ENCODE measurements around the gene ALOXE3.
A peak's percentile ranks its signal among the peaks of the same experiment; 100 is the strongest.

ALOXE3 gene

DNA sequence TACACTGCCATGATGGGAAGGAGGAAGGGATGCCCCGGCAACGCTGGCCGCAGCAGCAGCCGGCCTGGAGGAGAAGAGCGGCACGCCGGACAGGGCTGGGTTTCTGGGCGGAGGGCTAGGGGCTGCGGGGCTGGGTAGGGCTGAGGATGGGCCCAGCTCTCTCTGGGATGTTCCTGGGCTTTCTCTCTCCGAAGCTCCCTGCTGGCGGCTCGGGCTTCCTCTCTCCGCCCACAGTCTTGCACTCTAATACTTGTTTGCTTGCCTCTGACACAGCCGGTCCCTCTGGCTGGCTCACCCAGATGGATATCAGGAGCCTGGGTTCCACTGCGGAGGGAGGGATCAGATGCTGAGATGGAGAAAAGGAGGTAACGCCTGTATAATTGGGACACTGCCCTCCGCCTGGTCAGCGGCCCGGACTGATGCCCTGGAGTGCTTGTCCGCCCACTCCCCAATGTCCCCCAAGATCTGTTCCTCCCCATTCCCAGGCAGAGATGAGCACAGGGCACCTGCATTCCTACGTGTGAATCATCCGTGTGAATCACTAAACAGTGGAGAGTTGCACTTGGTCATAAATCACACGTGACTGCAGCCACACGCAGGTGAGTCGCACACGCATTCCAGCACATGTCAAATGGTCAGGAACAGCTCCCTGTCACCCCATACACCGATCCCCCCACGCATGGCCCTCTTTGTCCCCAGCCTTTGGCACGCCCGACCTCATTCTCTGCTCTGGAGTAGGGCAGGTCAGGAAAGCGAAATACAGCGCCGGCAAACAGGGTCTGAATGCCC, at the start of gene ALOXE3:
ALOXE3 (minus strand) TSS at position 535 of the 789 bp plus-strand sequence; CDS start at position 11, 524 bp downstream.
- DNase-seq (ENCODE audit: low read depth): no peak

DNA sequence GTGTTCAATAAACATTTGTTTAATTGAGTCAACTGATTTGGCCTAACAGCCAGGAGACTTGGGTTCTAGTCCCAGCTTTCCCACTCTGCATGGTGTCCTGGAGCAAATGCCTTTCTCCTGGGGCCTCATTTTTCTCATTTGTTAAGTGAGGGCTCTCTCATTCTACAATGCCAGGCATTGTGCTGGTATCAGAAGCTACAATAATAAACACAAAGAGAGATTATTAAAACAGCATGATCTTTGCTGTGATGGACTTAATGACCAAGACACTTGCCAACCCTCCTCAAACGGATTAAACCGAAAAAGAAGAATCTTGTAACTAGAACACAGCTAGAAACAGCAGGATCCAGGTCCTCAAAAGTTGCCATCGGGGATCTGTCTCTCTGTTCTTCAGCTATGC, 49.2 kb upstream of the ALOXE3 start:
- DNase-seq (ENCODE audit: low read depth): no peak

DNA sequence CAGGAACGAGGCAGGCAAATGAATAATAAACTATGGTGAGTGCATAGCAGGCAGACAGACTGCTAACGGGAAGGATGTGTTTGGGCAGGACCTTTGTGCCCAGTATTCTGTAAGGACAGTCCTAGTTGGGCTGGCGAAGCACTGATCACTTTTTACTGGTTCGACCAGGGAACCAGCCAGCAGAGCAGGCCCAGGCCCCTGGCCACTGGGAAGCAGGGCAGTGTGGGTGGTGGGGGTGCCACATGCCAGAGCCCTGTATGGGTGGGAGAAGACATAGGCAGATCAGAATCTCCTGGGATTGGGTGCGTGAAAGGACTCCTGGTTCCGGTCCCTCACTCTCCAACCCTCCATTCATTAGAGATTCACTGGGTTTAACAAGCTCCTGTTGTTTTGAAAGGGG, 48.4 kb upstream of the ALOXE3 start:
- DNase-seq (ENCODE audit: low read depth): no peak

DNA sequence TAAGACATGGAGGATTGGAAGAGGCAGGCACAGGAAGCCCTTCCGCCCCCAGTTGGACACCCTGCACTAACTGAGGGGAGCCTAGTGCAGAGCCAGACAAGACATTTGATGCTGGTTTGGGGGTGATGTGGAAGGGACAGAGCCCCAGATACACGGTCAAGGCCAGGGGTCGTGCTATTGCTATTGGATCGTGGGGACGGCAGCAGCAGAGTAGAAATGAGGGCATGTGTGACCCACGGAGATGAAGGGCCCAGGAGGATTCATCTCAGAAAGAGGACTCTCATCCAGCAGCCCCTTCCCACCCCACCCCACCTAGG, 46.5 kb upstream of the ALOXE3 start:
- no peak for DNase-seq (ENCODE audit: low read depth)

DNA sequence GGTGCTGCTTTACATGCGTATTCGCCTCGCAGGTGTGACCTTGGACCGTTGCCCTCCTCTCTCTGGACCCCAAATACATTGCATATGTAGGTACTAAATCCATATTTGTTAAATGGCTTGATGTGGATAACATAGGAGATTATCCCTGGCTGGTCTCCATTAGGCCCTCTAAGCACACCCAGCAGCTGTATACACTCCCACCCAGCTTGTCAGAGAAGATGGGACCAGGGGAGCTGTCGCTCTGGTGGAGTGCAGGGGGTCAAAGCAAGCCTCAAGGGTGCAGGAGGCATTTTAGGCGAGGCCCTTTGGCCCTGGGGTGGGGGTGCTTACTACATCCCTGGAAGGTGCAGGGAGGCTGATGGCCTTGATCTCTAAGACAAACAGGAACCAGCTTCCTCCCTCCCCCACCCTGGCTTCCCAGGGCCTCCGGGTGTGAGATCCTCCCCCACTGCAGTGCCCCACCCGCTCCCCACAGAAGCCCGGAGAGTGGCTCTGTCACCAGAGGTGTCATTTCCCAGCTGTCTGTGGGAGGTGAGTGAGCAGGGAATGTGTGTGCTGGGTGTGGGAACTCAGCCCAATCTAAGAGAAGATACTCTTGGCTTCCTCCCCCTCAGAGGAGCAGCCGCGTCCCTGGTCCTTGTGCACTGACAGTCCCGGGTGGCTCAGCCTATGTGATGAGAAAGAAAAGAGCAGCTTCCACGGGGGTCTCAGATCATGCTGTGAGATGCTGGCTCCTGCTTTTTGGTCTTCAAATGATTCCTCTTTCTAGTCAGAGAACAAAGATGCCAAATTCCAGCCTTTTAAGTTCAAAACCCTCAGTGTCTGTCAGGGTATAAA, 45.9 kb upstream of the ALOXE3 start:
- peak; percentile 52 for DNase-seq (ENCODE audit: low read depth)

DNA sequence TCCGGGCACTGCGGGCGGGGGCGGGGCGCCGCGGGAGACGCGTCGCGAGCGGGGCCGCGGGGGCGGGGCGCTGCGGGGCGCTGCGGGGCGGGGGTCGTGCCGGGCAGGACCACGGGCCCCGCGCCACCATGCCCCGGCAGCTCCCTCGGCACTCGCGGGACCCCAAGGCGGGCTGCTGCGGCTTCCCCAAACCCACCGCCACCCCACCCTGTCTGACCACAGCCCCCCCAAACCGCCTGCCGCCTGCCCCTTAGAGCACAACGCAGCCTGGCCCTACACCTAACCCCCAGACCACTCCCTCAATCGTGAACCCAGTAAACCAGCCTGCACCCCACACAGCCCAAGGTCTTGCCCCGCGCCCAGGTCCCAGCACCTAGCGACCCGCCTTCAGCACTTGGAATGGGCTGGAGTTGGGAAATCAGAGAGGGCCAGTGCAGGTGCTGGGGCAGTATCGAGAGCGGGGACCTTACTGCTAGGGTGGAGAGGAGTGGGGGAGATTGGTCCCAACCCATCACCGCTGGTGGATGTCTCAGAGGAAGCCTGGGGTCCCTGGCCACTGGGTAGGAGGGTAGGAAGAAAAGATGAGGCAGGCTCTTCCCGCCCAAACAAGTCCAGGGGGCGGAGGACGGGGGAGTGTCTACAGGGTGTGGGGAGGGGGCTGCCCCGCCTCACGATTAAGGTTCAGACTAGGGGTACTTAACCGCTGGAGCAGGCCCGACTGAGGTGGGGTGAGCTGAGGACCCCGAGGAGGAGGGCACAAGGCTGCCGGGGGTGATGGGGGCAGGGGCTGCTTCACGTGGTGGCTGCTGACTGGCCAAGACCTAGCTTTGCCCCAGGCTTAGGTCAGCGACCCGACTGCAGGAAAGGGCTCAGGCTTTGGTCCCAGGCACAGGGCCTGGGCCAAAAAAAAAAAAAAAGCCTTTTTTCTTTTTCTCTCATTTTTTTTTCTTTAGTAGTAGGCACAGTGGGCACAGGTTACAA, 45.0 kb upstream of the ALOXE3 start:
- no peak for DNase-seq (ENCODE audit: low read depth)

DNA sequence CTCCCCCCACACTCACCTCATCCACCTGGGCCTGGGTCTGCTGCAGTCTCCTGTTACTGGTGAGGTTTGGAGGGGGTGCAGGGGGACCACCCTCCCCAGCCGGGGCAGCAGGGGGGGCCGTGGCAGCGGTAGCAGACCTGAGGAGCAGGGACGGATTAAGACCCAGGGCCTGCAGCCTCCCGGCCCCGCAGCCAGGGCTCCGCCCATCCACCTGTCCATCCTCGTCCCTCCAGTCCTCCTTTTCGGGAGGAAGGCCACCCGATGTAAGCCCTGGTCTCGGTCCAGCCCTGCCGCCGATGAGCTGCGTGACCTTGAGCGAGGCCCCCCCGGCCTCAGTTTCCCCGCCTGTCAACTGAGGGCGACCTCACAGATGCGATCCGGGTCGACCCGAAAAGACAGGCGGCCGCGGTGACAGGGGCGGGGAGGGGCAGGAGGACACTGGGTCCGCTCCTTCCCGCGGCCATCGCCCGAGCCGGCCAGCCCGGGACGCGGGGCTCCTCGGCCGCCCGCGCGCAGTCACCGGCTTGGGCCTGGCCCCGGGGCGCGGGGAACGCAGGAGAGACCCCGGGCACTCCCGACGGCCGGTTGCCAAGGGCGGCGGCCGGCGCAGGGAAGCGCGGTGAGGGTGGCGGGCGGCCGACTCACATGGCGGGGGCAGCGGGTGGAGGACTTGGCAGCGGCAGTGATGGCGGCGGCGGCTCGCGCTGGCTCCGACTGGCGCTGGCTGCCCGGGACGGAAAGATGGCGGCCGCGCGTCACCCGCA, 44.1 kb upstream of the ALOXE3 start, which contains the start of gene VAMP2:
VAMP2 (minus strand) TSS at position 716 of the 764 bp plus-strand sequence; CDS start at position 647, 69 bp downstream.
- peak; percentile 75 for DNase-seq (ENCODE audit: low read depth)

DNA sequence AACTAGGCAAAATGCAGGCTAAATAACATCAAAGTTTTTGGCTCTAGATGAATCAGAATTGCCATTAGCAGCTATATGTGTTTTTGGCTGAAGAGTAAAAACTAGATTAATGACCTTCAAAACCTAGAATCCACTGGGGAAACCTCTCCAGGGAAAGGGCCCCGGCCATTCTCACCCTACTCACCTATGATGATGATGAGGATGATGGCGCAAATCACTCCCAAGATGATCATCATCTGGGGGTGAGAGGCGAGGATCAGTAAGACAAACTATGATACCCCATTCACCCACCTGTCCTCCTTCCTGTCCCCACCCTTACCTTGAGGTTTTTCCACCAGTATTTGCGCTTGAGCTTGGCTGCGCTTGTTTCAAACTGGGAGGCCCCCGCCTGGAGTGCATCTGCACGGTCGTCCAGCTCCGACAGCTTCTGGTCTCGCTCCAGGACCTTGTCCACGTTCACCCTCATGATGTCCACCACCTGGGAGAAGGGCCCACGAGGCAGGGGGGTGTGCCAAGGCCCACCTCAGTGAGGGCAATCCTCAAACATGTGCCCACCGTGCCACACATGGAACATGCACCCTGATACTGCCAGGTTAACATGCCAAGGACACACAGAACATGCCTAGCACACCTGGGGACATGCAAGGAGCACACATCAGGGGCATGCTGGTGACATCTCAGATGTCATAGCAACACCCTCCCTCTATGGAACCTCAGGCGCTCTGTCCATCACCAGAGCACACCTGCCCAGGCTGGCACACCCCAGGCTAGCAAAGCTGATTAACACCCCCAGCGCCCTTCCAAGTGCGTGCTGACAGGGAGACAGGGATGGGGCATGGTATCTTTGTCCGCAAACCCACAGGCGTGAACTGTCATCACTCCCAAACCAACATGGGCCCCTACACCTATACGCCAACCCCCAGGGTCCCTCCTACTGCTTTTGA, 43.2 kb upstream of the ALOXE3 start:
- DNase-seq (ENCODE audit: low read depth): no peak

DNA sequence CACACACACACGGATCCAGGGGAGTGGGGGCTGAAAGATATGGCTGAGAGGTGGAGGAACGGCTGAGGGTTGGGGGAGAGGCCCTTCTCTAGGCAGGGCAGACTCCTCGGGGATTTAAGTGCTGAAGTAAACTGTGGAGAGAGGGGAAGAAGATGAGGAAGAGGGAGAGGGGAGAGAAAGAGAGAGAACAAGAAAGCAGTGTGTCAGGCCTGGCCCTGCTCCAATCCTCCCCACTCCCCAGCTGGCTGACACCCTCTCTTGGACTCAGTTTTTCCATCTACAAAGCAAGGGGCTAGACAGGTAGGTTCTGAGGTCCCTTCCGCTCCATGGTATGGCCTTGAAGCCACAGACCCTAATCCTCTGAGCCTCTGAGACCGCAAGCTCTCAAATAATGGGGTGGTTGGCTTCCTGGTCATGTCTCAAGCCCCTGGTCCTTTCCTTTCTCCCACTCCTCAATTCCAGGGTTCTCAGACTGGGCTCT, 42.5 kb upstream of the ALOXE3 start:
- no peak for DNase-seq (ENCODE audit: low read depth)

DNA sequence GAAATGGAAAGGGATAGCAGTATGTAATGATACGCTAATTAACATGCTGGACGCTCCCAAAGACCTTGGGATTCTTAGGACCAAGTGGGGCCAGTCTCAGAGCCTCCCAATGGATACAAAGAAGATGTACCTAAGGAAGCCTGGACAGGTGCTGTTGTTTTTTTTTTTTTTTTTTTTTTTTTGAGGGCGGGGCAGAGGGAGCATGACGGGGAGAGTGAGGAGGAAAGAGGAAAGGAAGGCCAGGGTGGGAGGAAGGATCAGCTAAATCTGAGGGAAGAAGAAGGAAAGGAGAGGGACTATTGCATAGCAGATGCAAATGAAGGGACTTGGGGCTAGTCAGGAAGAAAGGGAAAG, 41.9 kb upstream of the ALOXE3 start:
- no peak for DNase-seq (ENCODE audit: low read depth)

DNA sequence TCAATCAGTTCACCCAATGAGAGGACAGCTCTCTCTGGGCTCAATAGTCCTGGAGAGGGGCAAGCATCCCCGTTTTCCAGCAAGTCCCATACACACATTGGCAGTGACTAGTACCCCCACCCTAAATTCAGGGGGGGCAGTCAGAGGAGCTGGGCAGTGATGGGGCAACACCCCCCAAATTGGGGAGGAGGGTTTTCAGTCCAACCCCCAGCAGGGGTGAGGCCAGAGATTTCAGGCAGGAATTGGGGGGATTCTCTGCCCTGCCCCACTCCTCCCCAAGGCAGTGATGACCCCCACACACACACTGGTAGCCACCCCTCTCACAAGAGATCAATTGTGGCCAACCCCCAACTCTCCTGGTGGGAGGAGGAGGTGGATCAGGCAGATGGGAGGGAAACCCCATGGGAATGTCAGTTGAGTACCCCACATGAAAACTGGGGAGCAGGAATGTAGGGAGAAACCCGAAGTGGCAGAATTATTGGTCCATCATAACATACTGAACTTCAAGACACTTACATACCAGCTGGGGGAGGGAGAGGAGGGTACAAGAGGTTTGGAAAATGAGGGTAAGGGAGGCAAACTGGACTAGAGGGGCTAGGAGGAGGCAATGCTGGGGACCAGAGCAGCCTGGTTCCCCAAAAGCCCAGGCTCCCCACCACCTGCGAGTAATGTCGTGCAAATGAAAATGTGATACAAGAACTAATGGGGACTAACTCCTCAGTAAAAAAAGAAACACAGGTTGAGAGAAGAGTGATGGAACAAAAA, 41.3 kb upstream of the ALOXE3 start:
- DNase-seq (ENCODE audit: low read depth): no peak

DNA sequence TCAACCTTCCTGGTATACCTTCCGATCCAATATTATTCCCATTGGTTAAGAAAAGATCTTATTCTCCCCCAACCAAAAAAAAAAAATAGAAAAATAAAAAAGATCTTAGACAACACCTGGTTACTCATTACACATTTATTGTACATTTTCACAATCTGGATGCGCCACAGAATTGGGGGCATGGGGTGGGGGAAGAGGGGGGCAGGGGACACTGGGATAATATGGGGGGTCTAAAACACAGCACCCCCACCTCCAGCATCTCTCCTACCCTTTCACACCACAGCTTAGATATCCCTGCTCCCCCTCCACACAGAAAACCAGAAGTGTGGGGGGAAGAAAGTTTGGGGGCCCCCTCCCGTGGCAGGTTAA, 40.7 kb upstream of the ALOXE3 start:
- DNase-seq (ENCODE audit: low read depth): no peak

DNA sequence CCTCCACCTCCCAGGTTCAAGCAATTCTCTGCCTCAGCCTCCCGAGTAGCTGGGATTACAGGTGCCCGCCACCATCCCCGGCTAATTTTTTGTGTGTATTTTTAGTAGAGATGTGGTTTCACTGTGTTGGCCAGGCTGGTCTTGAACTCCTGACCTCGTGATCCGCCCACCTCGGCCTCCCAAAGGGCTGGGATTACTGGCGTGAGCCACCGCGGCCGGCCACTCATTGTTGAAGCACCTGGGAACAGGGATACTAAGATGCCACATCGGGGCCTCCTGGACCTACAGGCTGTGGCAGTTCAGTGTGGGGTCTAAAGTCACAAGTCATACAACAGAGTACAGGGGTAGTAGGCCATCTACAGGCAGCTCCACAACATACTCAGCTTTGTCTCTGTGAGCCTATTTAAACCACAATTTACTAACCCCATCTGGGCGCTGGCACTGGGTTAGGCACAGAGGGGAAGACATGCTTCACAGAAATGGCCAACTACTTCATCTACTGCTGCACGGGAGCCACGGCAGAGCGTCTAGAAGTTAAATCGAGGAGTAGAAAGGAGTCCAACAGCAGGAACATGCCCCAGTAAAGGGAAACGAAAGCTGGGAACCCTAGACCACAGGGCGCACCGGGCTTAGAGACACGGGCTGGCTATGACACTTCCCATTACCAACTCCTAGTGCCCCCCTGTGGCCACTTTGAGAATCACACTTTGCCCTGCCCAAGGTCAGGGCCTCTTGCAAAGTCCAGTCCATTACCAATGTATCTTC, 40.1 kb upstream of the ALOXE3 start:
- peak; percentile 79 for DNase-seq (ENCODE audit: low read depth)

DNA sequence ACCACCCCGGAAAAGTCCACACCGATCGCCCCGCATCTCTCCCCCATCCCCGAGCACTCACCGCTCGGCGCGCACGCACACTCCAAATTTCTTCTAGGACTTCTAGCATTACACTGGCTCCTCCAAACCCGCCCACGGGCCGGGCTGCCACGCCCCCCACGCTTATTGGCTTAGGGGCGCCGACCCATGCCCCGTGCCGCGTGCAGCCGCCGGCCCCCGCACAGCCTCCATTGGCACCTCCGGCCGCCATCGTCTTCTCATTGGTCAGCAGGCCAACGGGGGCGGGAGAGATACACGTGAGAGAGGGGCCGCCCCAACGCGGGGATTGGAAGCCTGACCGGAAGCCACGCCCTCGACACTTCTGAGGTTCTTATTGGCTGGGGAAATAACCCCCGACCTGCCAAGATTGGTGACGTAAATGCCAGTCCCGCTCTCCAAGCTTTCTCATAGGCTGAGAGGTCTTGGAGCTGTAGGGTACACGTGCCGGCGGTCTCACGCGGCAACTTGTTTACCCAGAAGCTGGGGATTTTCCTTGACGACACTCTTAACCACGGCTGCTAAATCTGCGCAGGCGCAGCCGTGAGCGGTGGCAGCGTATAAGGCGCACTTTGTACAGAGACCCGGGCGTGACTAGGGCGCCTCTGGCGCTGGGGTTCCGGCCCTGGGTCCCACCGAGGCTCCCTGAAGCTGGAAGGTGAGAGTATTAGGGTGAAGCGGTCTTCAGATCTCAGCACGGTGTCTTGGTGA, 38.1 kb upstream of the ALOXE3 start:
- DNase-seq (ENCODE audit: low read depth): peak; percentile 99

DNA sequence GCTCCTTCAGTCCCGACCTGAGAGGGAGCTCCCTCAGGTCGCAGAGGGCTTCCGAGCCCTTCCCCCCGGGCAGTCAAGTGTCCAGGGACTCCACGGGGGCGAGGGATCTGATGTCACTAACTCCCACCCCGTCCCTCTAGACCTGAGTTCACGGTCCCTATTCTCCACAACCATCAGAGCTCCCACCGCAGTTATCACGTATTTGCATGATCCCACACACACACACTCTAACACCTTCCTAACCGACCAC, 37.6 kb upstream of the ALOXE3 start:
- no peak for DNase-seq (ENCODE audit: low read depth)

DNA sequence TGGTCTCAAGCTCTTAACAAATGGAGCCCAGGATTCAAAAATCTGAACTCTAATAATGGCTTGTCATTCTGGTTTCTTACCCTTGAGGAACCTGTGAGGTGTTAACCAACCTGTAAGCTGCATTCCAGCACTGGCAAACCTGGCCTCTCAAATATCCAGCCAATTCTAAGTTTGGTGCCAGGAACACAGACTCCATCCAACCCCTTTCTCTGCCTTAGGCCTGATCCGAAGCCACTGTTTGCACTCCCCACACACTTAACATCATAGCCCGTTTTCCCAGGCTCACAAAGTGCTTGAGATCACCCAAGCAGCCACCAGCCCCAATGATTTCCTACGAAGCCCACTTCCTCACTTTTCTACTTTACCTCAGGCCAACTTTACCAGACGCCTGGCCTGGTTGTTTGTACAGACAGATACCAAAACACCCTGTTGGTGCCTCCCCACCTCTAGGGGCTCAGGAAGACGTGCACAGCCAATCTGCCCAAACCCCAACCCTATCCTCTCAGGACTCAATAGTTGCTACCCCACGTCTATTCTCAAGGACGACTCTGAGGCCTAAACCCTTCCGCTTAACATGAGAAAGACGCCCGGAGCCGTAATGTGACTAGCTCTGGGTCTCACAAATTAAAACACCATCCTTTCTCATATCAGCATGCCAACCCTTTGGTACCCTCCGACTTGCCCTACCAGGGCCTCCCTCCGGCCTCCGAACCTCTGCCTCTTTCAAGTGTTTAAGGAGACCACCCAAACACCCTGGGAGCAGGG, 37.1 kb upstream of the ALOXE3 start:
- DNase-seq (ENCODE audit: low read depth): no peak

DNA sequence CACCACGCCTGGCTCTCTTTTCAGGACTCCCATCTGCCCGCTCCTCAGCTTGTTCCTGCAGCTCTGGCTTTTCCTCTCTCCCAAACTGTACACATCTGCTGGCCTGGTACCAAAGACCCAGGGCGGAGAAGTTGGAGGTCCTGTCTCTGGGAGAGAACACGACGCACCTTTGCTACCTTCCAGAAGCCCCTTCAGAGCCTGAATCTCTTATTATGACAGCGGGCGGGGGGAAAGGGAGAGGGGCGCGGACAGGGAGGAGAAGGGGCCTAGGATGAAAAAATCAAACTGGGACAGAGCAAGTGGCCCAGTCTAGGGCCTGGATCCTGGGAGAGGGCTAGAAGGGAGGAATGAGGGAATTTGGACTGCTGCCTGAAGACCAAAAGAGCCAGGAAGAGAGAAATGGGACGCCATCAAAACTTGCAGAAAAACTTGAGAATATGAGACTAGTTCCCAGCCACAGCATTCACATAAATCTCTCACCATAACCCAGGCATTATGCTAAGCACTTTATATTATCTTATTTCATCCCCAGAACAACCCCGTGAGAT, 36.4 kb upstream of the ALOXE3 start:
- no peak for DNase-seq (ENCODE audit: low read depth)

Data from activated T-cell treated with anti-CD3 and anti-CD28 coated beads for 1 hour (primary cell).